ENCODE measurements around the gene TRPM1.

GRCh38 chr15:31024979-31025378 lies 76.5 kb downstream of the TRPM1 start:
- no peak for TF ChIP-seq TAF1 (IDR thresholded peaks at IDR 0.05; ENCODE audit: borderline replicate concordance, insufficient read depth, low read length)
- TF ChIP-seq POLR2AphosphoS5 (IDR thresholded peaks at IDR 0.05; ENCODE audit: low read depth, low read length), result no peak
- TF ChIP-seq SIN3A (IDR thresholded peaks at IDR 0.05; ENCODE audit: borderline replicate concordance, insufficient read depth, low read length), result no peak
- no peak for TF ChIP-seq FOXP2 (optimal IDR thresholded peaks at IDR 0.05; ENCODE audit: borderline replicate concordance, extremely low read depth, extremely low read length, insufficient read depth)
